GM18517 (cell line): ENCODE results near the gene CATSPER4.

Experiments
- ATAC-seq: cut with Tn5 transposase; IDR thresholded peaks from one replicate; pipeline ENCODE4 v1.9.1; 2021; ENCODE audit warnings: mild to moderate bottlenecking, moderate library complexity; ENCODE audit not compliant: unreplicated experiment

Gene CATSPER4

DNA sequence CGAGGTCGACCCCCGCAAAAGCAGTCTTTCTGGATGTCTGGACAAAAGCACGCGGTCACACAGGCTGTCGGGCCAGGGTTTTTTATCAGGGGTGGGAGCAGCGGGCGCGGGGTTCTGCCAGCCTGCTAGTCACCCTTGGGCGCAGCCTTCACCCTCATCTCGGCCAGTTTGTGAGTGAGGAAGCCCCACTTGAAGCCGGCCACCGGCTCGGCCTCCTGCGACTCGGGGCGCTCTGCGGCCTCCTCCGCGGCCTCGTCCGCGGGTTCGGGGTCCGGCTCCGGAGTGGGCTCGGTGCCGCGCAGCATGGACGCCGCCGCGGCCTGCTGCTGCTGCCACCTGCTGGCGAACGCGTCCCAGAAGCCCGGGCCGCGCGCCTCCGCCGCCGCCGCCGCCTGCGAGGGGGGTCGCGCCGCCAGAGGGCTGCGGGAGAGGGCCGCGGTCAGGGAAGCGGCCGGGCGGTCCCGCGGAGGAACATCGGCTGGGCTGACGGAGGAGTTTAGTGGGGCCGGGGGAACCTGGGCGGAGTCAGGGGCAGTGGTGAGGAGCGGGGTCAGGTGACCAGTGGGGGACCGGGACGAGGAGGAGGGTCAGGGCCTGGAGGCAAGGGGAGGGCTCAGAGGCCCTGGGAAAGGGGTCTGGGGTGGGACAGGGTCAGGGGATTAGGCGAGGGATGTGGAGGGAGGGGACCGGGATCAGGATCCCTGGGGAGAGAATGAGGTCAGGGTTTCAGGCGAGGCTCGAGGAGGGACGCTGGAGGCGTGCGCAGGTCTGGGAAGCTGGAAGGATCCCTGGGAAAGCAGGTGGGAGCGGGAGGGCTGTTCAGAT lies 26.2 kb upstream of the CATSPER4 start:
- no peak for ATAC-seq

DNA sequence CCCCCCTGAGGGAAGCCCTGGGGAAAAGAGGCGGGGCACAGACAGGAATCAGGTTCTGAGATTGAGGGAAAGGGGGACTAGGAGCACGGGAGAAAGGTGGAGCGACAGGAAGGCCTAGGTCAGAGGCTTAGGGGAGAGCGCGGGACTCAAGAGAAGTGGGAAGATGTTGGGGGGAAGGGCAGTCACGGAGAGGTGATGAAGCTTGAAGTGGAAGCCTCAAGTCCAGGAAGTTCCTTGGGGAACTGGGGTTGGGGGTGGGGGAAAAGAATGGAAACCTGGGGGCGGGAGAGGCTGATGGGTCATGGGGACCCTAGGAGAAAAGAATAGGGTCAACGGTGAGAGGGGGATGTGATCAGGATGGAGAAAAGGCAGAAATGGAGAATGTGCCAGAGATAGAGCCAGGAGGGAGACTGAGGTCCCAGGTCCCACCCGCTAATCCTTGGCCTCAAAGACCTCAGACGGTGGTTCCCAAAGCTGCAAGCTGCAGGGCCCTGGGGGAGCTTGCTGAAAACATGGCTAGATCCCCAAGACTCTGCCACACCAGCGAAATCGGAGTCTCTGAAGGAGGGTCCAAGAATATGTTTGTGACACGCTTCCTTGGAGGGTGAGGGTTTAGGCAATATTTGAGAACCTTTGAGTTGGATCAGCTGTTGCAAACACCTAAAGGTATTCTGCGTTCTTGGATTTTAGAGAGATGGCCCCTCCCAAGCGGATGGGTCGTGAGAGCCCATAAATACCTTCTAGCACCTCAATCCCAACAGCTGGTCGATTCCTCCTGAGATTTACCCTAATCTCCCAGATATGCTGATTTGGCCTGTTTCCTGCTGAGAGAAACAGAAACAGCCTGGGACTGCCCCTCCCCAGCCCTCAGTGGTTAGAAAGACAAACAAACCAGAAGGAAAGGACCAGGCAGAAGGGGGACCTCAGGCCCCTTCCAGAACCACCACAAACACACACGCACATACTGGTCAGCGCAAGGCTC lies 25.2 kb upstream of the CATSPER4 start:
- no peak for ATAC-seq

DNA sequence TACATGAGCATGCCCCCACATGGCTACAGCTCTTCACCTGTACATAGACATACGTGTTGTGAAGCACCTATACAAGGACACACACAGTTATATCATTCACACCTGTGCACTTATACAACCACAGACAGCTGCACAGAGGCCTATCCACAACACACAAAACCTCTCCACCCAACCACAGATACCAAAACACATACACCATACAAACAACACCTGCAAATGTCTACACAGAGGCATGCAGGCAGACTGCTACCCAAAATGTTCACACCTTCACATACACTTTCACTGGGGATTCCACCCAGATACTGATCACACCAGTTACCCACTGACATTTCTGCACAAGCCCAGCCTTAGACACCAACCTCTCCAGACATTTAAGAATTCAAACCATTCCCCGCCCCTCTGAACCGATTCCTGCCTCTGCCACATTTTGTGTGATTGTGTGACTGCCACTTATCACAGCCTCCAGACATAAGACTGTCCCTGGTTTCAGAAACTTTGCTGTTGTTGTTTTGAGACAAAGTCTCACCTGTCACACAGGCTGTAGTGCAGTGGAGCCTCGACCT lies 23.6 kb upstream of the CATSPER4 start:
- no peak for ATAC-seq

DNA sequence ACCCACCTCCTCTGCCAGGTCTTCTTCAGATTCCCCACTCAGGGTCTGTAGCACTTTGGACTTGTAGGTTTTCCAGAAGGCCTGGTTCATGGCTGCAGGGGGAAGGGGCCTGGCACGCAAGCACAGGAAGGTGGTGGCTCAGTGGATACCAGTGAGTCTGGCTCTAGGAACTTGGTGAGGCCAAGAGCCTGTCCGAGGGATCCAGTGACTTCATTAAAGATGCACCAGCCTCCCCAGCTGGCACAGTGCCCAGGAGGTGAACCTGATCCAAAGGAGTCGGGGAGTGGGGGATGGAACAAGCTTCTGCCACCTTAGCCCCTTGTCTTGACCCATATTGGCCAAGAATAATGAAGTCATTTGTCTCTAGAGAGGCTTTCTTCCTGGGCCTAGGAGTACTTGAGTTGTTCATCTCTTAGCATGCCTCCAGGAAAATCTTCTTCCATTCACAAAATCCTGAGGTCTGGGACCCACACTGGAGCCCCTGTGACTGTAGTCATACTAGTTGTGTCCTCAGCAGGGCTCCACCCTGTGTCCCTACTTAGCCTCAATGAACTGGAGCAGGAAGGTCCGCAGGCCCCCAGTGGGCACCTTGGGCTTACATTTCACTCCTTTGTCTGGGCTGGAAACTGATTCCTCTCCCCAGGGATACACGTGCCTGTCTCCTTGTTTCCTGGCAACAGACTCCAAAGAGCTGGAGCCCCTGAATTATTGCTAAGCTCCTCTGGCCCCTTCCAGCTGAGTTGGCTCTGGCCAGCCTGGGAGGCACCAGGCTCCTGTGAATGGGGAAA lies 21.8 kb upstream of the CATSPER4 start, which contains the start of gene C1orf232:
TSS of gene C1orf232 (minus strand) at position 554 of the 788 bp plus-strand sequence. CDS start at position 90, 464 bp downstream.
- ATAC-seq, result no peak

DNA sequence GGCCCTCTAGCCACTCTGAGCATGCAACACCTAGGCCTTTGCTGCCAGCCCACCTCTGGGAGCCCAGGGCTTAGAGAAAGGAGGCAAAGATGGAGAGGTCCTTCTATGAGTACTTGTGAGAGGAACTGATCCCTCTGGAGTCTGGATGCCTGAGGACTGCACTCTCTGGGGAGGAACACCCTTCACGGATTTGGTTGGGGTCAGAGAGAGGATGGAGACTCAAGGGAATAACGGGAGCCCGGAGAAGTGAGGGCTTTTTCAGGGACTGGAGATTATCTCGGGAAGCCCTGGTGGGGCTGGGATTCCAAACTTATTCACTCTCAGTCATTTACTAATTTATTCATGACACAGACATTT lies 21.2 kb upstream of the CATSPER4 start:
- ATAC-seq, result no peak

DNA sequence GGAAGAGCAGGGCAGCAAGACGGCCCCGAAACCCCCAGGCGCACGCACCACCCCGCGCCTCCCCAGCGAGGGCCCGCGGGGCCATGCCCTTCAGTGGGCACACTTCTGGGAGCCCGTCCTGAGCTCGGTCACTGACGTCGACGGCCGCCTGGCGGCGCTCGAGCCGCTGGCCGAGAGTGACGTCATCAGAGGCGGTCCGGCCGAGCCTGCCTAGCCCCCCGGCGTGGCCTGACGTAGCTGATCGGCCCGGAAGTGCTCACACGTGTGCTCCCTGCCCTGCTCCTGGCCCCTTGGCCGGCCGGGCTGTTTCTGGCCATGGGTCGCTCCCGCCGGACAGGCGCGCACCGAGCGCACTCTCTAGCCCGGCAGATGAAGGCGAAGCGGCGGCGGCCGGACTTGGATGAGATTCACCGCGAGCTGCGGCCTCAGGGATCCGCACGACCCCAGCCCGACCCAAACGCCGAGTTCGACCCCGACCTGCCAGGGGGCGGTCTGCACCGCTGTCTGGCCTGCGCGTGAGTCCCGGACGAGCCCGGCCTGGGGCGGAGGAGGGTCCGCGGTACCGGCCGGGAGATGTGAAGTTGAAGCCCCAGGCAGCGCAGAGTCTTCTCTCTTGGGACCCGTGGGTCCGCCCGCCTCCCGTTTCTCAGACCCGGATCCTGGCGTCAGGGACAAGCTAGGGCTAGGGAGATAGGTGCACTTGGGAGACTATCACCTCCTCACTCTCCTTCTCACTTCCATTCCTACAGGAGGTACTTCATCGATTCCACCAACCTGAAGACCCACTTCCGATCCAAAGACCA lies 20.5 kb upstream of the CATSPER4 start, which contains the start of gene ZNF593:
TSS of gene ZNF593 (plus strand) at position 240 of the 803 bp plus-strand sequence. CDS start at position 316, 76 bp downstream.
- ATAC-seq, result peak; percentile 83

DNA sequence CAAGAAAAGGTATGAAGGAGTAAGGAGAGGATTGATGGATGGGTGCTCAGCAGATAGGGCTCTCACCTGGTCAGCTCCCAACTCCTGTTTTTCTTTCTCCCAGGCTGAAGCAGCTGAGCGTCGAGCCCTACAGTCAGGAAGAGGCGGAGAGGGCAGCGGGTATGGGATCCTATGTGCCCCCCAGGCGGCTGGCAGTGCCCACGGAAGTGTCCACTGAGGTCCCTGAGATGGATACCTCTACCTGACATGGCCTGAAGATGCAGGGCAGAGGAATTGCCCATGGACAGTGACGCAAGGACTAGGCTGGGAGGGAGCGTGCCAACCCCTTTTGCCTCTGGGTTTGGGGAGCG lies 20.0 kb upstream of the CATSPER4 start:
- no peak for ATAC-seq

DNA sequence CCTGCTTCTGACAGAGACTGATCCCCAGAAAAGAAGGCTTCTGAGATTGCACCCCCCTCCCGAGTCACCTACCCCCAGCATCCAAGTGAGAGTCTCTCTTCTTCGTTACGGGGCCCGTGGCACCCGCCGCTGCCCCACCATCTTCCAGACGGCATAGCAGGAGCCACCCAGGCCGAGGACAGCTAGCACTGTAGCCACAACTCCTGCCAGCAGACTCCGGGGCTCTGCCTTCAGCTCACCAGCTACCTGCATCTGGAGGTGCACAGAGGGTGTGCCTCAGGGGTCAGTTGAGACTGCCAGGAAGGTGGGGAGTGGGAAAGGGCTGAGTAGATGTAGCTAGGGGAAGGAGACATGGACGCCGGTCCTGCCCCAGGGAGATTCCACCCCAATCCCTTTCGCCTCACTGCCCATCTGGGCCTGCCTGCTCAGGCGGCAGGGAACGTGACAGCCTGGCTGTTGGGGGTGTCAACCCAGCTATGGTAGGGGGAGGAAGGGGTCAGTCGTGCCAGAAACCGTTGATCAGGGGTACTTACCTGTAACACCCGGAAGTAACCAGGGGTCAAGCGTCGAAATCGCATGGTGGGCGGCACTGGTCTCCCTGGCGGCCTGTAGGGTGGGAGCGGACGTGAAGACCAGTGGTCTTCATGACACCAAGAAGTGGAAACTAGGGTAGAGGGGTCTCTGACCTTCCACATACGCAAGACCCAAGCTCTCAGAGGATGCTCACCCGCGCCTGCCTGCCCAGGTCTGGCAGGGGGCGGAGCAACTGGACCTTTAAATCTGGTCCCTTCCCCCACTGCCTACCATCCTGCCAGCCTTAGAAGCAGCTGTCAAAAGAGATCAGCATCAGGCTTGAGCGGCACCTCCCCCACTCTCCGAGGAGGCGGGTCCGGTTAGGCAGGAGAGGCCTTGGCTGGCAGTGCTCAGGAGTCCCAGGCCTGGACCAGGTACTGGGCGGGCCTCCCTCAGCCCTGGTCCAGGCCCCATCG lies 19.0 kb upstream of the CATSPER4 start, which contains the start of gene ZNF593OS:
TSS of gene ZNF593OS (minus strand) at position 749 of the 989 bp plus-strand sequence. CDS start at position 578, 171 bp downstream.
- ATAC-seq, result no peak

DNA sequence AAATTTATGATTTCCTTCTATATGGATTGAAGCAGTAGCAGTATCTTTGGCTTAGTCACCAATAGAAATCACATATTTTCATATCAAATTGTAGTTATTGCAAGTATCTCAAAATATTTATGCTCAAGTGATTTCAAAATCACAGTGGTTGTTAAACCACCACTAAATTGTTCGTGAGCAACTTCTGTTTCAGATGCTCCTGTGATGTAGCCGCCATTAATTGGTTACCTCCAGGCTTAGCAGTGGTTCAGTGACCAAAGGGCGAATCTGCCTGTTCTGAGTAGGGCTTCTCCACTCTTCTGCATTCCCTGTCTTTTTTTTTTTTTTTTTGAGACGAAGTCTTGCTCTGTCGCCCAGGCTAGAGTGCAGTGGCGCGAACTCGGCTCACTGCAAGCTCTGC lies 15.1 kb upstream of the CATSPER4 start:
- no peak for ATAC-seq

DNA sequence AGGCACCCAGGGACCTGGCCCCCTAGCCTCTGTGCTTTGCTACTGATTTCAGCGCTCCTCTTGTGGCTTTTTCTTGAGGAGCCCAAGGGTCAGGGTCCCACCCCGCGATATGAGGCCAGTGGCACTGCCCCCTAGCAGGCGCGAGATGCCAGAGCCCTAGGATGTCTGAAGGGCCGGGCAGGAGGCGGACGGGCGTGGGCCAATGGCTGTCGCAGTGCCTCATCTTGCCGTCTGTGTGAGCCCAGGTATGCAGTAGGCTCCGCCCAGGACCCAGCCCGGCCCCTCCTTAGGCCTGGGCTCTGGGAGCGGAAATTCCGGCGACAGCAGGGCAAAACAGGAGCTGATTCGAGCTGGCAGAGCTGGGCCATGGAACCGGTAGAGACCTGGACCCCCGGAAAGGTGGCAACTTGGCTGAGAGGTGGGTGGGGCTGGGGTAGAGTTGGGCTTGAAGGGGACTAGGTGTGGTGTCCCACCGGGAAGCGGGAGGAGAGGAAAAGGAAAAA lies 13.2 kb upstream of the CATSPER4 start, which contains the start of gene CNKSR1:
TSS of gene CNKSR1 (plus strand) at position 310 of the 503 bp plus-strand sequence. CDS start at position 367, 57 bp downstream.
- no peak for ATAC-seq

DNA sequence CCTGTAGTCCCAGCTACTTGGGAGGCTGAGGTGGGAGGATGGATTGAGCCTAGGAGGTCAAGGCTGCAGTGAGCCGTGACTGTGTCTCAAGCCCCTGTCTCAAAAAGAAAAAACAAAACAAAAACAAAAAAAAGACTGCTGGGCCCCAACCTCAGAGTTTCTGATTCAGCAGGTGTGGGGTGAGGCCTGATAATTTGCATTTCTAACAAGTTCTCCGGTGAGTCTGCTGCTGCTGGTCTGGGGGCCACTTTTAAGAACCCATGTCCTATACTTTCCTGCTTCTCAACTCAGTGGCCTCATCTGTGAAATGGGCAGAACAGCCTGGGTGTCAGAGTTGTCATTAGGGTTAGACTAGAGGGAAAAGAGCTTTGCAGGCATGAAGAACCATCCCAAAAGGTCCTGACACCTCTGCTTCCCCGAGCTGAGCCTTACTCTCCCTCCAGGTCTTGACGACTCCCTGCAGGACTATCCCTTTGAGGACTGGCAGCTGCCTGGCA lies 10.3 kb upstream of the CATSPER4 start:
- no peak for ATAC-seq

DNA sequence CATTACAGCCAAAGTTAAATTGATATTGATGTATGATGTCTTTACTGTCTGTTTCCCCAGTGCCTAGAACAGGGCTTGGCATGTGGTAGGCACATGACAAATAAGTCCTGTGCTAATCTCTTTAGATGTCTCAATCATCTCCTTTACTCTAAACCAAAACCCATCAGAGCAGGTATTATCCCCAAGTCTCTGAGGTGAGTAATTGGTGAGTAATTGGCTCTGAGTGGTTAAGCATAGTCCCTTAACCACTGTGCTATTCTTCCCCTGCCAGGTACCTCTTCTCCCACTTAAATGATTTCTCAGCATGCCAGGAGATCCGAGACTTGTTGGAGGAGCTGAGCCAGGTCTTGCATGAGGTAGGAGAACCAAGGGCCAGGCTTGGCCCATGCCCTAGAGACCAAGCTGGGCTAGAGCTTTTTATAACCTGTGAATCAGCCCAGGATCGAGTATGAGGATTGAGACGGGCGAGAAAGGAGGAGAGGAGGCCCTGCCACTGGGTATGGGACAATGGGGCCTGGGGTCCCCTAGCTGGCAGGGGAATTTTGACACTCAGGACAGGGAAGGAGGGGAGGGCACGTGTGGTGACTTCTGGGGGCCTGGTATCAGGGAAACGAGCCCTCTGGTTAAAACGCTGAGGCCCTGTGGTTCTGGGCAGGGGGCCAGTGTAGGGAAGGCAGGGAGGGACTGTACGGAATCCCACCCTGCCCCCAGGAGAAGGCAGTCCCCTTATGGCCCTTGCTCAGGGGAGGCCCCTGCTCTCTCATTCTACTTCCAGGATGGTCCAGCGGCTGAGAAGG lies 8.6 kb upstream of the CATSPER4 start:
- no peak for ATAC-seq

DNA sequence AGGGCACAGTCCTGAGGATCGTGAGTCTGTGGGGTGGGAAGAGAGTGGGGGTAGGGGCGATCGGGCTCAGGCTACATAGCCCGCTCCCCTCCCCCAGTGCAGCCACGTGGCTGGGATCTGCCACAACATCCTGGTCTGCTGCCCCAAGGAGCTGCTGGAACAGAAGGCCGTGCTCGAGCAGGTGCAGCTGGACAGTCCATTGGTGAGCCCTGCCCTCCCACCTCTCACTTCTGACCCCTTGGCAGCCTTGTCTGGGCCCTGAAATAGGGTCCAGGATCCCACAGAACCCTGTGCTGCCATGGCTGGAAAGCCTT lies 8.1 kb upstream of the CATSPER4 start:
- no peak for ATAC-seq

DNA sequence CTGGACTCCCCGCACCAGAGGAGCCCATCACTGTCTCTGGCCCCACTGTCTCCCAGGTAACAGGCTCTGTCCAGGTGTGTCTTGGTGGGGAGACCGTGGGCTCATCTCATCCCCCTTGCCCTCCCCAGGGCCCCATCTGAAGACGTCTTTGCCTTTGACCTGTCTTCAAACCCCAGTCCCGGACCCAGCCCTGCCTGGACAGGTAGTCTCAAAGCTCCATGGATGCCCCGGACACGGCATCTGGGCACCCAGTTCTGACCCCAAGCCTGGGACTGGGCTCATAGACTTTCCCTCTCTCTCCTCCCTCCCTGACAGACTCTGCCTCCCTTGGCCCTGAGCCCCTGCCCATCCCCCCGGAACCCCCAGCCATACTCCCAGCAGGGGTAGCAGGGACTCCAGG lies 6.3 kb upstream of the CATSPER4 start:
- no peak for ATAC-seq

DNA sequence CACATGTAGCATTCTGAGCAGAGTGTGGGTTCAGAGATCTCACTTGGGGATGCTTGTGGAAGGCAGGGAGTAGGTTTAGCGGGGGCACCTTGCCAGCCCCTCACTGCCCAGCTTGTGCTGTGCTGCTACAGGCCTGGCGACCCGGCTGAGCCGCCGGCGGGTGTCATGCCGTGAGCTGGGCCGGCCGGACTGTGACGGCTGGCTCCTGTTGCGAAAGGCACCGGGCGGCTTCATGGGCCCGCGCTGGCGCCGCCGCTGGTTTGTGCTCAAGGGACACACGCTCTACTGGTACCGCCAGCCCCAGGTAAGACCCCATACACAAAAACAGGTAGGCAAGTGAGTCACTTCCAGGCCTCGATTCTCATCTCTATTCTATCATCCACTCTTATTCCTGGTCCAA lies 5.5 kb upstream of the CATSPER4 start:
- no peak for ATAC-seq

DNA sequence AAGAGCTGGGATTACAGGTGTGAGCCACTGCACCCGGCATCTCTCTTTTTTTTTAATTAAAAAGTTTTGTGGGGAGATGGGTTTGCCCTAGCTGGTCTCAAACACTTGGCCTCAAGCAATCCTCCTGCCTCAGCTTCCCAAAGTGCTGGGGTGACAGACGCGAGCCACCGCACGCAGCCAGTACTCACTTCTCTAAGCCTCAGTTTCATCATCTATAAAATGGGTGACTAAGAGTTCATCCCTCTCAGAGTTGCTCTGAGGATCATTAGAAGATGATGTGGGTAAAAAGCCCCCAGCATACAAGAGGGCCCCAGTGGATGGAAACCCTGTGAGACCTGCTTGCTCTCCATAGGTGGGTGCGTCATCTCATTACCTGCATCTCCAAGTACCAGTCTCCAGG lies 2.5 kb upstream of the CATSPER4 start:
- ATAC-seq, result no peak

DNA sequence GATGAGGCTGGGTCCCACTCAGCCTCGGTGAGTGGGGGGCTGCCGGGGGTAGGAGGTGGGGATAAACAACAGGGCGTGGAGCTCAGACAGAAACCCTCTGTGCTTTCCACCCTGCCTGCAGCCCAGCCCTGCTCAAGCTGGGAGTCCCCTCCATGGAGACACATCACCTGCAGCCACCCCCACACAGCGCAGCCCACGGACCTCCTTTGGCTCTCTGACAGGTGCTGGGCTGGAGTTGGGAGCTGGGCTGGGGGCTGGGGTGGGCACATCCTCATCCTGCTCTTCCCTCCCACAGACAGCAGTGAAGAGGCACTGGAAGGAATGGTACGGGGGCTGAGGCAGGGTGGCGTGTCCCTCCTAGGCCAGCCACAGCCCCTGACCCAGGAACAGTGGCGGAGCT lies 1.9 kb upstream of the CATSPER4 start:
- no peak for ATAC-seq
